HS-27A (cell line): Measurements from ENCODE around the gene CHIT1.

ENCODE experiments used
- DNase-seq: peaks from one replicate; pipeline ENCODE4 v3.0.0-alpha.2; 2012; ENCODE audit warnings: low read depth, missing footprints

CHIT1 gene

DNA sequence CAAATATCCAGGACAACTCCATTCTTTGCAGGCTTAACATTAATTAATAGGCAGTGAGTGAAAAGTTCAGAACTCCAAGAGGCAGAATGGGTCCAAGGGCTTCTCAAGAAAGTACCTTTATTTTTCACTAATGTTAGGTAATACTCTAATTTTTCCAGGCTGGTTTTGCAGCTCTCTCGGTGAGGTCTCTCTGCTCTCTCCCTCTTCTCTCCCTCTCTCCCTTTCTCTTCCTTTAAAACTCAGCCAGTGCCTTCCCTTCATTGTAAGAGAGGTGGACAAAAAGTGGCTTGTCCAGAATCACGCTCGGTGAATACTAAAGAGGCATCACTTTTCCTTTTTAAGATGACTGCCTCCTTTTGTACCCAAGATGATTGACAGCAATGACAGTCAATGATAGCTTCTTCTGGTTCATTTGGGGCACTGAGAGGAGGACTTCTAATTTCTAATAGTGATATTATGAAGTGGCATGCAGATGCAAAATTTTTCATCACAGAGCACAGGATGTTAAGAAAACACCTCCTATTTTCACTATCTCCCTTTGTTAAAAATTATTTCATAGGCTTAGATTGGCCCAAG is 41.7 kb downstream of the CHIT1 start:
- no peak for DNase-seq

DNA sequence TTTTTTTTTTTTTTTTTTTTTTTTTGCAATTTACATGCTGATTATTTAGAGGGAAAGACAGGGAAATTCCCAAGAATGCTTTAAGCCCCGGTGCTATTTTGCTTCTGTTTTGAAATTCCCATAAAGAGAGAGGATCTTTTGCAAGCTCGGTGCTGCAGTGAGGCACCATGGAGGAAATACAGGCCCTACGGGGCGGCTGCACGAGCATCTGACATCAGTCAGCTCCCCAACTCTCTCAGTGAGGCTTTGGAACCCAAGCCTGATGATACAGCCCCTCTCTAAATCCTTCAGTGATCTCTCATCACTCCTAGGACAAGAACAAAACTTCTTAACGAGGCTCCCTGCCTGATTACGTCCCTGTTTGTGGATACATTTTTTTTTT is 42.2 kb downstream of the CHIT1 start:
- no peak for DNase-seq

DNA sequence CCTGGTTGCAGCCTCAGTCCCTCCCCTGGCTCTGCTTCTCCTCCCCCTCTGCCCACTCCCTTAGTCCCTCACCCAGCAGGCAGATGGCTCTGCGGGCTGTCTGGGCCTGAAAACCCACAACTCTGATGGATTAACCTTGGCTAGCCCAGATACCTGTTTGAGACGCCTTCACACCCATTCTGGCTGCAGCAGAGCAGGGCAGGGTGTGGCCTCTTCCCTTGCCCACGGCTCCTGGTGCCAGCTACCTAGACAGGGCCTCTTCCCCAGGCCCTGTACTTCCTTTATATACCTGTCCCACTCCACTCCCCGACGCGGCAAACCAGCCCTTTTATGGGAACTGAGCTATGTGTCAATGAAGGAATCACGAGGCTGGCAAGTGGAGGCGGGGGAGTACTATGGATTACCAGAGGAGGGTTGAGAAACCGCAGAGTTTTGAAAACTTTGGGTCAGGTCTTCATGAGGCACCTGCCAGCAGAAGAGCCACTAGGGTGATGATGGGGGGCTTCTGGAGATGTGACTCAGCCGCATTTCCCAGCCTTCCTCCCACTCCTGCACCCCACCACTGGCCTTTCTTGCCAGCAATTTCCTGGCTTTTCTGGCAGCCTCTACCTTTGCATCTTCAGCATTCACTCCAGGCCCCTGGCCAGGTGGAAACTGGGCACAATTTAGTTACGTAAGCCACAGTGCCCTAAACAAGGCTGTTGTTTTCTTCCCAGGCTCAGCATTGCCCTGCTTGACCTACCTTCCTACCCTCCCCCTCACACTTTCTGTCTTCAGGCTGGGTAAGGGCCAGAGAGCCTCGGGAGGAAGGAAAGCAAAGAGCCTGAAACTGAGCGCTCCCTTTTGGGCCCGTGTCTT is 42.8 kb downstream of the CHIT1 start, which contains the start of gene CHI3L1:
Gene CHI3L1 (minus strand): TSS at position 259 of the 858 bp plus-strand sequence. CDS start 81 bp downstream, at position 178.
- no peak for DNase-seq

DNA sequence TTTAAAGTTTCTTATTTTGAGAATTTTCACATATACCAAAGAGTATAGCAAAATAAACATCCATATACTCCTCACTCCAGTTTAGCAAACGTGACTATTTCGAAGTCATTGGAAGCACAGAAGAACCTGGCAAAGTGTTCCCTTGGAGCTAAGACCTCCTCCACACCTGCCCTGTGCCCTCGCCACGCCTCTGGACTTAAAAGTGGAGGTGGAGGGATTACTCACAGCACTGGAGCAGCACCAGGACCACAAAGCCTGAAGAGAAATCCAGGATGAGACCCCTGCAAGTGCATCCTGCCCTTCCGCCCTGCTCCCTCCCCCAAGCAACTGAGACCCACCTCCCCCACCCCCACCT is 43.4 kb downstream of the CHIT1 start:
- no peak for DNase-seq

DNA sequence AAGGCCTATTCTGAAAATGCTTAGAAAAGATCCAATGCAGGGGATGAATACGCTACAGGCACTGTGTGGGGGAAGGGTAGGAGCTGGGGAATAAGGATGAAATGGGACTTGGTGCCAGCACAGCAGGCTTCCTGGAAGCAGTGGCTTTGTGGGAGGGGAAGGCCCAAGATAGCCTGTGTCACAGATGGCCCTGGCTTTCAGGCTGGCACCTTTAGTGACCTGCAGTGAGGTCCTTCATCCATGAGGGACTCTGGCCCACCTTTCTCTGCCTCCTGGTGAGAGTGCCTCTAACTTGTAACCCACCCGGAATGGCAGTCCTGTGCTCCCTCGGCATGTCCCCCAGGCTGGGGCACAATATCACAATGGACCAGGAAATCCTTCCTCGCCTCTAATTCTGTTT is 43.9 kb downstream of the CHIT1 start:
- DNase-seq: no peak

DNA sequence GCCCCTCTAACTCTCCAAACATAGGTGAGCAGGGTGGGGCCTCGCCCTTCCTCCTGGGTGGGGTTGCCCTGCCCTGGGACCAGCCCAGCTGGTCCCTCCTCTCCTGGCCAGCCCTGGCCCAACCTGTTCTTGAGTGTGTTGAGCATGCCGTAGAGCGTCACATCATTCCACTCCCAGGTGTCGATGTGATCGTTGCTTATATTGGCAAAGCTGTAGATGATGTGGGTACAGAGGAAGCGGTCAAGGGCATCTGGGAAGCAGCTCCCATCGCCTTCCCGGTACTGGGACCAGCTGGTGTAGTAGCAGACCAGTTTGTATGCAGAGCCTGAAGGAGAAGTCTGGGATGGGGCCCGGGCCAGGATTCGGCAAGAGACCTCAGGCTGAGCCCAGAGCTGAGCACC is 44.4 kb downstream of the CHIT1 start:
- no peak for DNase-seq

DNA sequence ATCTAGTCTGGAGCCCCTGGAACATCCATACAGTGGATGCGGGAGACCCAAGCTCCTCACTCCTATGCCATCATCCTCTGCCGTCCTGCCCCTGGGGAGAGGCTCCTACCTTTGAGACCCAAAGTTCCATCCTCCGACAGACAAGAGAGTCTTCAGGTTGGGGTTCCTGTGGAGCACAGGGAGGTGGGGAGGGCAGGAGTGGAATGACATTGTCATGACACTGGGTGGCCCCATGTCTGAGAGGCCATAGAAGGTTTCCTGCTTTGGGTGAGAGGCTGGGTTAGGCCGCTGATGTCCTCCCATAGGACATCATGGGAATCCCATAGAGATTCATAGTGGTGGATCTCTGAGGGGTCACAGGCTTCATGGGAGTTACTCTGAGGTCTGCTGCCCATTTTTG is 45.0 kb downstream of the CHIT1 start:
- no peak for DNase-seq

DNA sequence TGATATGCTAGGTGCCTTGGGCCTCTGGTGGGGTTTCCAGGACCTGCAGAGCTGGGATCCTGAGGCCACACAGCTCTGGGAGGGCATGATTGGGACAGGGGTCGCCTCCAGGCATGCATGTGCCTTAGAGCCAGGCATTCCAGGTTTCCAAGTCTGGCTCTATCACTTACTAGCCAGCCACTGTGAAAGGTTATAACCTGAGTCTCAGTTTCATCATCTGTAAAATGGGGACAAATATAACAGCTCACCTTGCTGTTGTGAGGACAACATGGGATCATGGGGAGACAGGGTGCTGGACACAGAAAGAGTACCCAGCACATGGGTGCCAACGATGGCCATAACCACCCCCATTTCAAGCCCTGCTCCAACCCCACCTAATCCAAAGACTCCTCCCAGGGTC is 45.6 kb downstream of the CHIT1 start:
- no peak for DNase-seq

DNA sequence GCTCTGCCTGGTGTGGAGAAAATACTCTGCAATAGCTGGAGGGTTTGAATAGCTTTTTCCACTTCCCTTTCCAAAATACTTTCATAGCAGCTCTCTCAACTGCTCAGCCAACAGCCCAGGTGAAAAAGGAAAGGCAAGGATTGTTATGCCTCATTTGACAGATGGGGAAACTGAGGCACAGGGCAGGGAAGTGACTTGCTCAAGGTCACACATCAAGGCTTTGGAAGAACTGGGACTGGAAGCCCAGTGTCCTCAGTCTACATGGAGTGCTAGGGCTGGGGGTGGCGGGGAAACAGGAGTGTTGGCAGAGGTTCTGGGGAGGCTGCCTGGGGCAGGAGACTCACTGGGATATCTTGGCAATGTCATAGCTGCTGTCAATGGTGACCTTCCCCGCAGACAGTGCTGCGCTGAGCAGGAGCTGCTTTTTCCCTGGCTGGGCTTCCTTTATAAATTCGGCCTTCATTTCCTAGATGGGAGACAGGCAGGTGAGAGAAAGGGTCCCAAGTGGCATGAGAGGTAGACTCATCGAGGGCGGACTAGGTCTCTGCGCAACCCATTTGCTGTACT is 47.0 kb downstream of the CHIT1 start:
- no peak for DNase-seq

DNA sequence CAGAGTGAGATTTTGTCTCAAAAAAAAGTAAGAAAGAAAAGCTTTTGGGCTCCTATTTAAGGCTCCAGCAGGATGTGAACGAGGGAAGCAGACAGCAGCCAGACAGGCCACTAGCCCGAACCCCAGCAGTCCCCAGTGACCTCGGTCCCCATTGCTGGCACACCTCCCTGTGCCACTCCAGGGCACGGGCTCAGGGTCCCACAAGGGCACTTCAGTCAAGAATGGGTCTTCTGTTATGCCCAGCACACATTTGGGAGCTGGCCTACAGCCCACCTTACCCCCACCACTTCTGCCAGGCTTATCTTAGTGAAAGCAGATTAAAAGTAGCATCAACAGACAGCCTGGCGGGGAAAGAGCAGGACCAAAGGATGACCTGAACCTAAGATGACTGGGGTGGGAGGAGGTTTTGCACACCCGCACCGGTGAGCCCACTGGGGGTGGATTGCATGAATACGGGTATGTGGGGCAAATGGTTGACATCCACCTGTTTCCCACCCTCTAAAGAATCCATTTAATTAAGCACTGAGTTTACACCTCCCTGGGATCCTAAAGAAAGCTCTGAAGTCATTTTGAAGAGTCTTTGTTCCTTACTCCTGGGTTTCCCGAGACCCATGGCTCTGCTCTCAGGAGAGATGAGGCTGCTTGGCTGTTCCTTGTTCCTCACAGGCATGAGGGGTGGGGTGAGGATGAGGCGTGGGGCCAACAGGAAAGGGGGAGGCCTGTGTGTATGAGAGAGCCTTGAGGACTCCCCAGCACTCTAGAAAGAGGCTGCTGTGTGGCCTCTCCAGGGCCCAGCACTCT is 47.7 kb downstream of the CHIT1 start:
- no peak for DNase-seq

DNA sequence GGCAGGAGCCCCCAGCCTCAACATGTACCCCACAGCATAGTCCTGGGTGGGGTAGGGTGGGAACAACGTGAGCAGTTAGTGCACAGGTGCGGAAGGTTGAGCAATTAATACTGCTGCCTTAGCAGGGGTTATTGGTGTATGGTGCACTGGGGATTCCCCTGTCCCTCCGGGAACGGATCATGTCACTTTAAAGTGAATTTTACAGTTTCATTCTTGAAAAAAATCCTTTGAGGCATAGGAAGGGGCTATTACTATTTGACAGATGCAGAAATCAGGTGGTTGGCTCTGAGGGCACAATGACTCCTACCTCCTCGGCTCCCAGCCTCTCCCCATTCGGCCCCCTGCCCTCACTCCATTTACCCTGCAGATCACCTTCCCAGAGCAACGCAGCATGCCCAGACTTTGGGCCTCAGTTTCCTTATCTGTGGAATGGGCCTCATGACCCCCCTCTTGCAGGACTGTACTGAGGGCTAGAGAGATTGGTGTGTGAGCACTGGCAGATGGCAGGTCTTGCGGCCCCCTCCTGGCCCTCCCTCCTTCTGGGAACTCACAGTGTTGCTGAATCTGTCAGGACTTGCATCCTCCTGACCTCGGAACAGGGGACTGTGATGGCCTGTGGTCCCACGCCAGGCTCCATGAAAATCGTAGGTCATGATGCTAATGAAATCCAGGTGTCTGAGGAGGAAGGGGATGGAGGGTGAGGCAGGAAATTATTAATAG is 48.7 kb downstream of the CHIT1 start:
- DNase-seq: no peak

DNA sequence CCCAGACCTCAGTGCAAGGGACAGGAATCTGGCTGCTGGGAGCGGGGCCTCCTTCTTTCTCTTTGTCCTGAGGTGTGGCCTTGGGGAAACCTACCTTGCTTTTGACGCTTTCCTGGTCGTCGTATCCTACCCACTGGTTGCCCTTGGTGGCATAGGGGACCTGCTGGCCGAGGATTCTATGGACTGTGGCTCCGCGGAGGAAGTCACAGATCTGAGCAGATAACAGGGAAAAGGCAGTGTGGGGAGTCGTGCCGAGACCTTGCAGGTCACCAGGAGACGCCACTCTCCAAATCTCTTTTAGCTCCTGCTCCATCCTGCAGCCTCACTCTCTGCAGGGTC is 49.8 kb downstream of the CHIT1 start:
- DNase-seq: no peak

DNA sequence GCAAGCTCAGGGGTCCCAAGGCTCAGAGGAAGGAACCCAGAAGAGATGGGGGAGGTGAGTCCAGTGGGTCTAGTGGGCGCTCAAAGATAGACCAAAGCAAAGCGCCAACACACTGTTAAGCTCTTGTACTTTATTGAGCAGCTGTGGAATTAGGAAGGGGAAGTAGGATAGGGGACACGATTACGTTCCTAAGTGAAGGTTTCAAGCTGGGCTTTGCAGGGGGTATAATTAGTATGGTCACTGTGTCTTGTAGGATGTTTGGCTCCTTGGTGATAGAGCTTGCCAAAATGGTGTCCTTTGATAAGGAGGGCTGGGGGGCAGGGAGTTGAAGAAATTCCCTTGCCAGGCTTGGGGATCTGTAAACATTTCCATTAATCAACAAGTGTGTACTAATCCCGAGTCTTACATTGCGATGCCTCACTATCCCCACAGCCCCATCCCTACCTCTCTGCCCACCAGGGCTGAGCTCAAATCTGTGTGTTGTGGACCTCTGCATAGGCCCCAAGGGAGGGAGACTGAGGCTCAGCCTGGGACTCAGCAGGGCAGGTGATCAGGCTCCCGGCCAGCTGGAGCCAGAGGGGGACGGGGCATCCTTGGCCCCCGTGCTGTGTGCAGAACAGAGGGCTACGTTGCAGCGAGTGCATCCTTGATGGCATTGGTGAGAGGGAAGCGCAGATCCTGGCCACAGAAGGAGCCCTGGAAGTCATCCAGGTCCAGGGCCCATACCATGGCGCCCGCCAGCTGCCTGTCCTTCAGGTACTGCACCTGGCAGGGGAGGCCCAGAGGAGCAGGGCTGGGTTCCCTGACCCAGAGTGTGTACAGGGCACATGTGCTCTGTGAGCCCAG is 50.4 kb downstream of the CHIT1 start:
- DNase-seq: no peak

DNA sequence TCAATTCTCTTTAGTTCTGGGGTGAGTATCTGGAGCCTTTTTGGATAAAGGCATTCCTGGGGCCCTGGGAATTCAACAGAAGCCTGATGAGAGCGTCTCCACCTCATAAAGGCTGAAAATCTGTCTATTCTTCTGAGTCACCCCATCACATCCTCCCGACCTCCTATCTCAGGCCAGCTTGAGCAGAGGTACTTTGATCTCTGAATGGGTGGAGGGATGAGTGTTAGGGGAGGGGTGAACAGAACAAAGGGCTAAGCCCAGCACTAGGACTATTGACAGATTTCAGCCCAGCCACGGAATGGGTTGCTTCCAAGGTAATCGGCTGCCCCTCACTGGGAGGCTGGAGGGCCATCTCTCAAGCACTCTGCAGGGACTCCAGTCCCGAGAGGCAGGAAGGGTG is 51.4 kb downstream of the CHIT1 start:
- DNase-seq: no peak

DNA sequence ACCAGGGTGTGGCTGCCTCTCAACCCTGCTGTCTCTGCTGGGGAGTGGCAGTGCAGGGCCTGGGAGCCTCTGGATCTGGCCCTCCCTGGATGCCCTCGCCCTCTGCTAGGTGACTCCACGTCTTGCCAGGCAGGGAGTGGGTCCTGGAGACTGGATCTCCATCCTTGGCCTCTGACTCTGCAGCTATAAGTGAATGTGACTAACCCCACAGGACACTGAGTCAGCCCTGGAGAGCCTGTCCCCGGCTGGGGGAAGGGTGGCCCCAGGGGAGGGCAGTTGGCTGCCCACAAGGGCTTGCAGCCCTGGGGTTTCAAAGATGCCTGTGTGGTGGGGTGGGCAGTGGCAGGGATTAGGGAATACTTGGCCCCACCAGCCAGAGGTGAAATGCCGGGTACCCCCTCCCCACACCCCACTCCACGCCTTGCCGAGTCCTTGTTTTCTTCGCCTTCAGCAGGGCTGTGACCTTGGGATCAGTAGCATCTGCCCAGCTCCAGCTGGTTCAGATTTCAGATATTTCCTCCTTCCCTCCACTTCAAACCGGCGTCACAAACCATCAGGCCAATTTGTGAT is 51.9 kb downstream of the CHIT1 start:
- no peak for DNase-seq

DNA sequence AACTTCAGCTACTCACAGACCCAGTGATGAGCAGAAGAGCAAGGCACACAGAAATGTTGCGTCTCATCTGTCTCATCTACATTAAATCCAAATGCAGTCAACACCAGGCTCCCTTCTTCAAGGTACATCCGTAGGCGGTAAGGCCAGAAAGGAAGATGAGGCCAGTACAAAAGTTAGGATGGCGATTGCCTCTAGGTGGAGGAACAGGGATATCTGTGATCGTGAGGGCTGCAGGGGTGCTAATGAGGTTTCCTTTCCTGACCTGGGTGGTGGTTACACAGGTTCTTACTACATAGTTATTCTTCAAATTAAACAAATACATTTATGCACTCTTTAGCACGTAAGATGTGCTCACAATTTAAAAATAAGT is 52.5 kb downstream of the CHIT1 start:
- no peak for DNase-seq

DNA sequence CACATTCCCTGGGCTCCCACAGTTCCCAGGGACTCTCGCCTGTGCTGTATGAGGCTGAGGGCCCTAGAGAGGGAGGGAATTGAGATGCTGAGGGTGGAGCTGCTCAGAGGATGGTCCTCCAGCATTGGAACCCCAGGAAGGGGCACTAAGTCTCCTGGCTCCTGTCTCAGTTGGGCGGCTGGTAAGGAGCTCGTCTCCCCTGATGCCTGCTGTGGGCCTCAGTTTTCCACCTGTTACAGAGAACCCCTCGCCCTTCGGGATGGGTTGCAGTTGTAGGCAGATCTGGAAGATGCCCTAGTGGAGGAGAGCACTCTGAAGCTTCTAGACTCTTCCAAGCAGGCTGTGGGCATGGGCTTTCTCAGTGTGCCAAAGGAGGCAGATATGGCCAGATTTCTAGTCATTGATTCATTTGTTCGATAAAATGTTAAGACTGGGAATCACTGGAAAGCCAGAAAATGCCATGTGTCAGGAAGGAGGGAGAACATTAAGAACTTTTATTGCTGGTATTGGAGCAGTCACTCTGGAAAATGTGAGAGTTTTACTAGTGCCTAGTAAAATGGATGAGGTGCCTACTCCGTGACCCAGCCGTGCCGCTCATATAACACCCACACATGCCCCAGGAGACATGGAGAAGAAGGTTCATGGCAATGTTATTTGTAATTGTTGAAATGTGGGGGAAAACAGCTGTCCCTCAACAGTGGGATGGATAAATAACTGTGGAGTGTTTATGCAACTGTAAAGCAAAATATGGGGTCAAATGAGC is 53.0 kb downstream of the CHIT1 start:
- DNase-seq: no peak

DNA sequence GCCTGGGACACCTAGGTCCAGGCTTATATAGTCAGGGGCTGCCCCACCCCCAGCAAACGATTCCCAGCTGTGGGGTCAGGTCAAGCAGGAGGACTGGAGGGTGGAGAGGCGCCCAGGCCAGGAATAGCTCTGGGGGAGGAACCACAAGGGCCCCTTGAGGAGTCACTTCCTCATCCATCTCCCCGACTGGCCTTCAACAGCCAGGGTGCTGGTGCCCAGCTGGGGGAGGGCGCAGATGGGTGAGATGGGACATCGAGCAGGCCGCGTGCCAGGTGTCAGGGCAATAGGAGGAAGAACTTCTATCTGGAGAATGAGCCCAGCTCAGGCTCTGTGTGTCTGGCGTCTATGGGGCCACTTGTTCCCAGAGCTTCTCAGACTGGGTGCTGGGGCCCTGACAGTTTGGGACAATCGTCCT is 53.6 kb downstream of the CHIT1 start:
- no peak for DNase-seq

DNA sequence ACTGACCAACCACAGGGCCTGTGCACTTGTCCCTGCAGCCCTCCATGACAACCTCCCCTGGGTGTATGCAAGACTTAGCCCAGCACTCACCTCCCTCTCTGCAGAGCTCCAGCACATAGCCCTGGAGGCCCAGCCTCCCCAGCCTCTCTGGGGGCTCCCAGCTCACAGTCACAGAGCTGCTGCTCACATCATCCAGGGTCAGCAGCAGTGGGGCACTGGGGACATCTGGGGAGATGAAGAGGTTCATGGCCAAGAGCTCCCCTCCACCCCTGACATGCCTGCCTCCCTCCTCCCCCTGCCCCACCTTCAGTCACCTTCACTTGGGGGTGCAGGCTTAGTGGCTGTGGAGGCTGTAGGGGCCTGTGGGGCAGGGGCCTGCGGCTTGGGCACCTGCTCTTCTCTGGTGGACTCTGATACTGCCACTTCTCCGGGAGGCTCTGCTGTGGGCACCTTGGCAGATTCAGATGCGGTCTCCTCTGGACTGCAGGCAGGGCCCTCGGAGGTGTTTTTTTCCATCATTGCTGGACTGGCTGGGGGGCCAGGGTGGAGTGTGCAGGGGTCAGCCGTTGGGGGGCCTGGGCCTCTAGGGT is 54.1 kb downstream of the CHIT1 start, which contains the start of gene MYBPH:
Gene MYBPH (minus strand): TSS at position 590 of the 590 bp plus-strand sequence. CDS start 71 bp downstream, at position 519.
- DNase-seq: no peak
